ENCODE data around the gene KDELR1. TPM values are rescaled to one million over a fixed set of nuclear protein-coding genes. Genes with fewer than 3 reads are reported as not detected.

Gene KDELR1
- polyA plus RNA-seq, 1 experiment: 273 TPM

DNA sequence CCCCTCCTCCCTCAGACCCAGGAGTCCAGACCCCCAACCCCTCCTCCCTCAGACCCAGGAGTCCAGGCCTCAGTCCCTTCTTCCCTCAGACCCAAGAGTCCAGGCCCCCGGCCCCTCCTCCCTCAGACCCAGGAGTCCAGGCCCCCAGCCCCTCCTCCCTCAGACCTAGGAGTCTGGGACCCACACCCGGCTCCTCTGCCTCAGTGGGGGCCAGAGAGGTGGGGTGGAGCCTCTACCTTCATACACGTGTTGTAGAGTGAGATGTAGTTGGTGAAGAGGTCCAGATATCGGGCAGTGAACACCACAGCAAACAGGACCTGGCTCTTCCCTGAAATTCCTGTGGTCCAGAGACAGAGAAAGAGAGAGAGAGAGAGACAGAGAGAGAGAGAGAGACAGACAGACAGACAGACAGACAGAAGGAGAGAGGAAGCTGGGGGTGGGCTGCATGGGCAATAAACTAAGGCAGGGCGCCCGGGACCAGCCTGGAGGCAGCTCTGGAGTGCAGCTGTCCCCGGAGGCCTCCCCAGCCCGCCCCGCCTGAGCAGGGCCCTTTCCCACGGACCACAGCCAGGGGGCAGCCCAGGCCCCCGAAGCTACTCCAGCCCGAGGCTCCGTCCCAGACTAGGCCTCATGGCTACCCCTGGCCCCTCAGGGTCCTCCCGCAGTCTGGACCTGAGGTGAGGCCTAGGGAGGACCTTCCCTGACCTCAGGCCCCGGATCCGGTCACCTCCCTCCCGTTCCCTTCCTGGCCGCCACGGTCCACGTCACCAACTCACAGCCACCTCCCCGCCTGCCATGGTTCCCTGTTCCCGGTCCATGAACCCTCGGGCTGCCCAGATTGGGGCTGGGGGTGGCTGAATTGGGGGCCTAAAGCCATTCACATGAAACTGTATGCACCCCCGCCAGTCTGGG is 907 bp downstream of the KDELR1 start:
- CTCF ChIA-PET: interaction anchor here (0.5 to 2.4 kb wide), 34 partner anchors 10 to 199 kb away, joined by 3 to 18 read pairs (median 5); partner anchors contain the start of genes GRWD1, SYNGR4 and TMEM143
- peaks cover 3% of the 10 kb centered on the region; the same call in 1 of the 2 replicates for H3K27me3 ChIP-seq (ENCODE audit: control insufficient read depth, insufficient read depth, low read length)
- POLR2A ChIA-PET: no interaction called here
- H3K4me3 ChIP-seq (ENCODE audit: low read depth, low read length): peak overlapping the region; percentile 98
- no peak for DNase-seq (ENCODE audit: low read depth)
- peaks cover 13% of the 10 kb centered on the region for H3K36me3 ChIP-seq (ENCODE audit: control insufficient read depth, insufficient read depth, low read length)
- TF ChIP-seq, protein P1, sequence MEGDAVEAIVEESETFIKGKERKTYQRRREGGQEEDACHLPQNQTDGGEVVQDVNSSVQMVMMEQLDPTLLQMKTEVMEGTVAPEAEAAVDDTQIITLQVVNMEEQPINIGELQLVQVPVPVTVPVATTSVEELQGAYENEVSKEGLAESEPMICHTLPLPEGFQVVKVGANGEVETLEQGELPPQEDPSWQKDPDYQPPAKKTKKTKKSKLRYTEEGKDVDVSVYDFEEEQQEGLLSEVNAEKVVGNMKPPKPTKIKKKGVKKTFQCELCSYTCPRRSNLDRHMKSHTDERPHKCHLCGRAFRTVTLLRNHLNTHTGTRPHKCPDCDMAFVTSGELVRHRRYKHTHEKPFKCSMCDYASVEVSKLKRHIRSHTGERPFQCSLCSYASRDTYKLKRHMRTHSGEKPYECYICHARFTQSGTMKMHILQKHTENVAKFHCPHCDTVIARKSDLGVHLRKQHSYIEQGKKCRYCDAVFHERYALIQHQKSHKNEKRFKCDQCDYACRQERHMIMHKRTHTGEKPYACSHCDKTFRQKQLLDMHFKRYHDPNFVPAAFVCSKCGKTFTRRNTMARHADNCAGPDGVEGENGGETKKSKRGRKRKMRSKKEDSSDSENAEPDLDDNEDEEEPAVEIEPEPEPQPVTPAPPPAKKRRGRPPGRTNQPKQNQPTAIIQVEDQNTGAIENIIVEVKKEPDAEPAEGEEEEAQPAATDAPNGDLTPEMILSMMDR (IDR thresholded peaks at IDR 0.05; ENCODE audit: insufficient read depth, low read depth, low read length): peak; percentile 79

DNA sequence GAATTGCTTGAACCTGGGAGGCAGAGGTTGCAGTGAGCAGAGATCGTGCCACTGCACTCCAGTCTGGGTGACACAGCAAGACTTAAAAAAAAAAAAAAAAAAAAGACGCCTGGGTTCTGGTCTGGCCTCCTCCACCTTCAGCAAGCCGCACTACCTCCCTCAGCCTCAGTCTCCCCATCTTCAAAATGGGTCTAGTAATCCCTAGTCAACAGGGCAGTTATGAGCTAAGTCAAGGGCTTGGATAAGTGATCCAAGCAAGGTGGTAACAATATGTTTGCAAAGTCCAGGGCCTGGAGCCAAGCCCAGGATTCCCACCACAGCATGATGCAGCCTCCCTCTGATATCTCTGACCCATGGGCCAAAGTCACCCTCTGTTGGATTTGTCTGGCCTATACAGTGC is 4.4 kb downstream of the KDELR1 start:
- ChIA-PET POLR2A (interaction anchor here (0.5 kb wide), 1 partner anchor 12 kb away, joined by 11 read pairs; no protein-coding TSS in a partner anchor), CTCF (no interaction called here)
- Histone ChIP-seq H3K27me3 (ENCODE audit: control insufficient read depth, insufficient read depth, low read length) (no peaks in the 10 kb centered on the region), H3K36me3 (ENCODE audit: control insufficient read depth, insufficient read depth, low read length) (peaks cover 31% of the 10 kb centered on the region), H3K4me3 (ENCODE audit: low read depth, low read length) (no peak overlapping the region)
- TF ChIP-seq, protein P1 (IDR thresholded peaks at IDR 0.05; ENCODE audit: insufficient read depth, low read depth, low read length): no peak
- no peak for DNase-seq (ENCODE audit: low read depth)

DNA sequence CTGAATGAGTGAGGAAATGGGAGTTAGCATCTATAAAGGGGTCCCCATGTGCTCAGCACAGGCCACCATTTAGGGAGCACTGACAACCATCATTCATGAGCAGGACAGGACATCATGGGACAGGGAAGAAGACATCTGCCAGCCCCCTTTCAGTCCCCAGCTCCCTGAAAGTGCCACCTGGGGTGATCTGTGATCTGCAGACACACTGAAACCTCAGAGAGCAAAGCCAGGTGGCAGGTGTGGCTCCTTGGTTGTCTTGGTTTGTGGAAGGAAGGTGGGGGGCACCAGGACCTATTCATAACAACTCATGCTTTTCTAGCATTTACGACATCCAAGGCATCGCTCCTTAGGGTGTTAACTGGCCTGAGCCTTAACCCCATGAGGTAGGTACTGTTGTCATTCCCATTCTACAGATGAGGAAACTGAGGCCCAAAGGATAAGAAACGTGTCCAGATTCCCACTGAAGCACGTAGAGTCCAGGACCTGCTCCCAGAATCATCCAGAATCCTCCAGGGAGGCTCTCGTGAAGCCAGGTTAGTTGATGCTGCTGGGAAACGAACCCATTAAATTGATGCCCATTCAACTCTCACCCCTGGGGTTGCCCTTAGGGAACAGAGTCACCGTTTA is 5.8 kb downstream of the KDELR1 start:
- no peak for DNase-seq (ENCODE audit: low read depth)
- TF ChIP-seq, protein P1 (IDR thresholded peaks at IDR 0.05; ENCODE audit: insufficient read depth, low read depth, low read length): no peak
- Histone ChIP-seq H3K27me3 (ENCODE audit: control insufficient read depth, insufficient read depth, low read length) (no peaks in the 10 kb centered on the region), H3K4me3 (ENCODE audit: low read depth, low read length) (no peak overlapping the region), H3K36me3 (ENCODE audit: control insufficient read depth, insufficient read depth, low read length) (peaks cover 35% of the 10 kb centered on the region)
- POLR2A ChIA-PET: no interaction called here
- CTCF ChIA-PET: interaction anchor here (1.0 kb wide), 1 partner anchor 64 kb away, joined by 3 read pairs; no protein-coding TSS in a partner anchor

DNA sequence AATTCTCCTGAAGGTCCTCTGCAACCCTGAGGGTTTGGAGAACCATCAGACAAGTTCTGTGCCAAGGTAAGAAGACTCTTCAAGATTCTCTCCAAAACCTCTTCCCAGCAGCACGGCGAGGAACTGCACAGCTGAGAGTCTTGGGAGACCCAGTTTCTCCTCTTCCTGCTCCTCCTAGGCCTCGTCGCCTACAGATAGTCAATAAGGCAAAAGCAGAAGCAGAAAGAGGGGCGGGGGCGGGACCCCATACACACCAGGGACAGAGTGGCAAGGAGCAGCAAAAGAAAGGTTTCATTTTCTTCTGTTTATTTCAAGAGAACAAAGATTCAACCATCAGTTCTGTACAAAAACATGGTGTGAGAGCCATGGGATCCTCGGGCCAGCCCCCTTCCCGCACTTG is 9.1 kb downstream of the KDELR1 start:
- no peak for DNase-seq (ENCODE audit: low read depth)
- Histone ChIP-seq H3K36me3 (ENCODE audit: control insufficient read depth, insufficient read depth, low read length) (peaks cover 33% of the 10 kb centered on the region), H3K4me3 (ENCODE audit: low read depth, low read length) (no peak overlapping the region), H3K27me3 (ENCODE audit: control insufficient read depth, insufficient read depth, low read length) (no peaks in the 10 kb centered on the region)
- ChIA-PET POLR2A (no interaction called here), CTCF (no interaction called here)
- TF ChIP-seq, protein P1 (IDR thresholded peaks at IDR 0.05; ENCODE audit: insufficient read depth, low read depth, low read length): no peak
